ENCODE data around the gene ZDHHC14.

DNA sequence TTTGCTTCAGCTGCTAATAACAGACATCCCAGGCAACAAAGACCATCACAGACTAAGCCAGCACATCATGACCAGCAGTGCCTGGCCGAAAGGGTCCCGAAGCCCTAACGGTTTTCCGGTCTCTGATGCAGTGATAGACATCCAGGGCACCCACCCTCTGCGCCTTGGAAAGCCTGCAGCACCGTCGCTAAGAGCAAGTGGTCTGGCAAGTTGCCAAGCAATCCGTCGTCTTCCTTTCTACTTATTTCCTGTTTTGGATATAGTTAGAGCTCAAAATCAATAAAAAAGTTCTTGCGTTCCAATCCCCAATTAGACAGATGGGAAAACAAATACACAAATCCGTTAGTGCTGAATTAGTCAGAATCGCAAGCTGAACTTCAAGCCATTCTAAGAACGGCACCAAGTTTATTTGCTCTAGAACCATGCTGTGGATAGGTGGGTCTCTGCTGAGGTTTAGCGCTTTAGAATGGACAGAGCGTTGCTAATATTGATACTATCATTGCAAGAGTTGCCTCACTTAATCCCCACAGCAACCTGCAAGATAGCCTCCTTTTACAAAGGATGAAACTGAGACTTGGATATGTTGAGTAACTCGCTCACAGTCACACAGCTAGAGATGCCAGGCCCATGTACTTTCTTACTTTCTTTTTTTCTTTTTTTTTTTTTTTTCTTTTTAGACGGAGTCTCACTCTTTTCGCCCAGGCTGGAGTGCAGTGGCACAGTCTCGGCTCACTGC is 278.7 kb downstream of the ZDHHC14 start:
- no peak for TF ChIP-seq CTCF (IDR thresholded peaks at IDR 0.05)
- TF ChIP-seq POLR2A (IDR thresholded peaks at IDR 0.05), result no peak
- no peak for TF ChIP-seq POLR2AphosphoS5 (IDR thresholded peaks at IDR 0.05)
